K562 (cell line): ENCODE data around the gene PCSK5. TPM values are rescaled to one million over a fixed set of nuclear protein-coding genes. Genes with fewer than 3 reads are reported as not detected.

ENCODE experiments used
- ATAC-seq: fragments of 200-7000 bp; cut with Tn5 transposase; 3 replicates; pipeline ENCODE4 v1.9.1; 2020; ENCODE audit warnings: moderate library complexity
- BruUV-seq: library from RNA; stranded (reverse); fragments of 400-500 nt; replicated peaks from 2 replicates; lab custom pipeline; 2021; lab: Mats Ljungman, UMichigan
- CTCF ChIA-PET: fragments of 300-600 bp; formaldehyde crosslinking; extraction: SDS; loops from one replicate; lab custom pipeline; 2021; ENCODE audit warnings: low intra/inter-chr PET ratio; lab: Yijun Ruan, JAX
- POLR2A ChIA-PET: fragments of 300-600, 350-650 bp; sonication (Branson Sonifier 250); formaldehyde crosslinking; extraction: SDS; loops from one replicate; lab custom pipeline; 2021; ENCODE audit warnings: antibody characterized with exemption, inconsistent platforms; lab: Yijun Ruan, JAX
- DNase-seq, 4 experiments: peaks; one replicate each; pipeline versions ENCODE4 v3.0.0 to v3.0.0-alpha.2; 2011 to 2018; ENCODE audit warnings: low spot score in 3 of 4, mixed read lengths in 3 of 4; ENCODE audit errors: extremely low read depth in 1 of 4
- FAIRE-seq: peaks from 2 replicates; lab custom pipeline; 2011; peaks lifted over from hg19 to GRCh38; lab: Jason Lieb, UNC
- H2AFZ ChIP-seq: 2 replicates; pipeline ENCODE4 v1.6.0; 2011; ENCODE audit warnings: low read depth, low read length, control low read depth, inconsistent platforms
- H3K27ac ChIP-seq: fragments of 200-600 bp; 3 replicates; pipeline ENCODE4 v1.8.0; 2011; ENCODE audit warnings: low read depth, mild to moderate bottlenecking, control low read depth, inconsistent platforms, low read length, moderate library complexity, mixed read lengths; ENCODE audit errors: extremely low read depth
- H3K27me3 ChIP-seq, 2 experiments: fragments of 300-600 bp in 1 of 2; 2 replicates in 1 of 2; 3 replicates in 1 of 2; pipeline versions ENCODE4 v1.6.0 to v1.8.0; 2011; ENCODE audit warnings: inconsistent platforms in 2 of 2, low read length in 2 of 2, mild to moderate bottlenecking in 1 of 2, mixed read lengths in 1 of 2, moderate library complexity in 1 of 2; ENCODE audit not compliant: control insufficient read depth in 2 of 2, insufficient read depth in 2 of 2
- H3K36me3 ChIP-seq: fragments of 300-600 bp; 3 replicates; pipeline ENCODE4 v1.8.0; 2011; ENCODE audit warnings: mild to moderate bottlenecking, low read length, inconsistent platforms; ENCODE audit not compliant: control insufficient read depth, insufficient read depth
- H3K4me1 ChIP-seq, 2 experiments: fragments of 200-600 bp in 1 of 2; replicated peaks in 1 of 2; 2 replicates in 1 of 2; 3 replicates in 1 of 2; pipeline versions ENCODE4 v1.5.1 to v1.8.0; 2011; ENCODE audit warnings: inconsistent platforms in 2 of 2, low read length in 2 of 2, mild to moderate bottlenecking in 1 of 2, mixed read lengths in 1 of 2, moderate library complexity in 1 of 2; ENCODE audit not compliant: control insufficient read depth in 2 of 2, insufficient read depth in 2 of 2
- H3K4me2 ChIP-seq: 2 replicates; pipeline ENCODE4 v1.6.1; 2011; ENCODE audit warnings: low read length, control low read depth, inconsistent platforms, mixed read lengths; ENCODE audit not compliant: insufficient read depth
- H3K4me3 ChIP-seq: fragments of 200-600 bp; sonication (generic), shearing (Covaris generic); 2 replicates; pipeline ENCODE4 v1.5.1; 2016; ENCODE audit warnings: control low read depth, inconsistent platforms
- H3K79me2 ChIP-seq: fragments of 200-600 bp; 3 replicates; pipeline ENCODE4 v1.8.0; 2011; ENCODE audit warnings: low read length, inconsistent platforms; ENCODE audit not compliant: control insufficient read depth, insufficient read depth
- H3K9ac ChIP-seq, 2 experiments: 2 replicates each; pipeline versions ENCODE4 v1.6.0 to v1.6.1; 2011; ENCODE audit warnings: low read depth in 2 of 2, low read length in 2 of 2, control low read depth in 1 of 2, inconsistent platforms in 1 of 2, mild to moderate bottlenecking in 1 of 2, mixed read lengths in 1 of 2; ENCODE audit not compliant: insufficient read depth in 1 of 2
- H3K9me1 ChIP-seq: one replicate; pipeline ENCODE4 v1.6.0; 2011; ENCODE audit warnings: inconsistent platforms, mild to moderate bottlenecking, low read length, moderate library complexity; ENCODE audit not compliant: control insufficient read depth, insufficient read depth
- H3K9me3 ChIP-seq: replicated peaks from 2 replicates; pipeline ENCODE4 v1.5.1; 2011; ENCODE audit warnings: low read depth, low read length, inconsistent platforms; ENCODE audit not compliant: control insufficient read depth, insufficient read depth
- H4K20me1 ChIP-seq: replicated peaks from 2 replicates; pipeline ENCODE4 v1.6.1; 2011; ENCODE audit warnings: low read length, inconsistent platforms, mixed read lengths; ENCODE audit not compliant: control insufficient read depth, insufficient read depth
- ARNT ChIP-seq, 2 experiments: fragments of 450-650 bp; IDR thresholded peaks; 2 replicates each; pipeline ENCODE4 v1.6.1; 2016; ENCODE audit warnings: mild to moderate bottlenecking in 1 of 2
- ATF3 ChIP-seq, 2 experiments: fragments of 450-650 bp in 1 of 2; sonication (generic) in 1 of 2; formaldehyde crosslinking in 1 of 2; IDR thresholded peaks in 1 of 2; conservative IDR thresholded peaks in 1 of 2; 2 replicates each; pipeline versions ENCODE4 v1.6.1 to v1.8.1; 2016 to 2023; ENCODE audit warnings: mild to moderate bottlenecking in 2 of 2, moderate library complexity in 2 of 2, inconsistent platforms in 1 of 2, missing genetic modification reagents in 1 of 2
- E4F1 ChIP-seq: fragments of 250-450 bp; sonication (Bioruptor Pico); IDR thresholded peaks from 2 replicates; pipeline ENCODE4 v1.5.0; 2021; ENCODE audit warnings: mild to moderate bottlenecking, borderline replicate concordance
- ELF2 ChIP-seq: fragments of 250-450 bp; sonication (Bioruptor Pico); IDR thresholded peaks from 2 replicates; pipeline ENCODE4 v1.5.0; 2021; ENCODE audit warnings: mild to moderate bottlenecking
- EP300 ChIP-seq: IDR thresholded peaks from 2 replicates; pipeline ENCODE4 v1.6.1; 2012; ENCODE audit warnings: low read length, improper control_type of control experiment
- HNRNPLL ChIP-seq: fragments of 200-400 bp; formaldehyde crosslinking; IDR thresholded peaks from 2 replicates; pipeline ENCODE4 v1.6.1; 2017; ENCODE audit warnings: low read length, low read depth, mild to moderate bottlenecking; ENCODE audit not compliant: poor library complexity, severe bottlenecking
- IRF2 ChIP-seq: sonication (generic); formaldehyde crosslinking; IDR thresholded peaks from 2 replicates; pipeline ENCODE4 v1.8.1; 2022; ENCODE audit warnings: mild to moderate bottlenecking, missing genetic modification reagents
- MEF2A ChIP-seq: IDR thresholded peaks from 2 replicates; pipeline ENCODE4 v1.6.1; 2011; ENCODE audit warnings: low read depth, mild to moderate bottlenecking, low read length, moderate library complexity; ENCODE audit not compliant: control insufficient read depth
- SMARCA4 ChIP-seq: fragments of 450-650 bp; IDR thresholded peaks from 2 replicates; pipeline ENCODE4 v1.6.1; 2016
- THAP12 ChIP-seq: fragments of 250-450 bp; sonication (Bioruptor Pico); IDR thresholded peaks from 2 replicates; pipeline ENCODE4 v1.9.0; 2021; ENCODE audit warnings: mild to moderate bottlenecking, inconsistent platforms
- ZNF384 ChIP-seq: IDR thresholded peaks from 2 replicates; pipeline ENCODE4 v1.6.1; 2012; ENCODE audit warnings: low read depth, low read length, improper control_type of control experiment
- ZNF764 ChIP-seq: fragments of 250-450 bp; sonication (Bioruptor Pico); IDR thresholded peaks from 2 replicates; pipeline ENCODE4 v1.4.0; 2020; ENCODE audit warnings: low read depth, mild to moderate bottlenecking, moderate library complexity
- ZSCAN32 ChIP-seq: fragments of 450-650 bp; formaldehyde crosslinking; IDR thresholded peaks from 2 replicates; pipeline ENCODE4 v1.4.0; 2020; ENCODE audit warnings: mild to moderate bottlenecking, moderate library complexity
- WGBS: fragments of 100-300 bp; shearing (Covaris generic); methylation state at CpG from one replicate; pipeline ENCODE4 v1.1.6; 2016; ENCODE audit warnings: low coverage, mixed read lengths; ENCODE audit not compliant: insufficient coverage; ENCODE audit errors: missing lambda C conversion rate; 5-methylcytosine and 5-hydroxymethylcytosine counted together
- in situ Hi-C: fragments of 300-500 bp; cut with MboI; formaldehyde crosslinking; loops from 4 replicates; pipeline ENCODE4 v1.15.0; 2018; ENCODE audit warnings: inconsistent platforms, mixed read lengths
- intact Hi-C: fragments of 100-400 bp; cut with micrococcal nuclease; formaldehyde crosslinking; loops from 2 replicates; pipeline ENCODE4 v1.14.2; 2022
- polyA plus RNA-seq, 8 experiments: library from polyadenylated mRNA; depleted of rRNA in 4 of 8; stranded (reverse) in 5 of 8; unstranded in 3 of 8; fragments of >200 nt; fragmentation: Nextera tagmentation in 2 of 8; fragmentation: Illumina TruSeq in 1 of 8; extraction: Ambion mirVana in 2 of 8; extraction: Trizol in 1 of 8; gene quantifications; 2 replicates each; pipeline versions ENCODE4 v1.2.1 to v1.2.3, GENCODE V29; 2011 to 2014; ENCODE audit warnings: inconsistent platforms in 1 of 8, missing spikeins in 1 of 8
- total RNA-seq, 7 experiments: library from RNA; depleted of rRNA in 6 of 7; stranded (reverse); fragments of >200 nt in 6 of 7; fragmentation: Illumina TruSeq in 2 of 7; extraction: Trizol in 2 of 7; gene quantifications; 2 replicates each; pipeline versions ENCODE4 v1.2.1 to v1.2.3, GENCODE V29; 2011 to 2021; ENCODE audit warnings: low replicate concordance in 1 of 7
- TF ChIP-seq, protein P1 (sequence below): fragments of 150-350 bp; conservative IDR thresholded peaks from 2 replicates; pipeline ENCODE4 v1.6.1; 2014; ENCODE audit warnings: low read length

PCSK5 gene
- total and polyA plus RNA-seq, 9 of the 15 experiments (the other 6 are each of a cell fraction or from before 2014, with no cell fraction given) = not detected

DNA sequence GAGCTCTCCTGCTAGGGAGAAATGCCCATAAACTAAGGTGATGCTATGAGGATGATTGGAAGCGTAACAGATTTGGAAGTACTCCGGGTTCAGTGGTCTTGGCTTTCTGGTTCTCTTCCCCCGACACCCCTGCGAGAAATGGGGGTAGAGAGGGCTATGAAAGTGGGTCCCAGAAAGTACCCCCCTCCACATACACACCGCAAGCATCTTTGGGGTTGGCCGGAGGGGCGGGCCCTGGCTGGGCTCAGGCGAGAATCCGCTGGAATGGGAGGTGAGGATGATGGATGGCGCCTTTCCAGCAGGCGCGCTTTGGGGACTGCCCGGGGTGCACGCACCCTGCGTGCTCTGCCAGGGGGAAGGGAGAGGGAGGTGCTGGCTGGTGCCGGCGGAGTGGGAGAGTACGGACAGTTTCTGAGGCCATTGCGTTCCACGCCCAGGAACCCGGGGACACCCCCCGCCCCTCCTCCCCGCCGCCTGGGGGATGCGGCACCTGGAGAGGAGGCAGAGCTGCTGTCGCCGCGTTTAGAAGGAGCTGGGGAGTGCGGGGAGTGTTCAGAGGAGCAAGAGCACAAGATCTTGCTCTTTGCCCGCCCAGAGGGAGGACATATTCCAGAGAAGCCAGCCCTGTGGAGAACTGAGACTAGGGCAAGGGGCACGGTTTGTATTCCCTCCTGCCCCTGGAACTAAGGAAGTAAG, 1.9 kb downstream of the PCSK5 start:
- Histone ChIP-seq H3K4me3 (no peak overlapping the region), H3K9me1 (no peaks in the 10 kb centered on the region), H4K20me1 (no peaks in the 10 kb centered on the region), H3K36me3 (no peaks in the 10 kb centered on the region), H2AFZ (no peak overlapping the region), H3K79me2 (no peaks in the 10 kb centered on the region), H3K27ac (no peak overlapping the region), H3K4me1 (peaks cover 0 to 11% of the 10 kb centered on the region in 2 experiments; a peak in 2 of 5 replicates), H3K9me3 (no peaks in the 10 kb centered on the region), H3K4me2 (no peak overlapping the region), H3K9ac (no peak overlapping the region), H3K27me3 (peaks cover 0 to 24% of the 10 kb centered on the region in 2 experiments; a peak in 2 of 5 replicates)
- DNase-seq (no peak), FAIRE-seq (no peak), ATAC-seq (no peak)
- BruUV-seq = no TSS peak
- POLR2A ChIA-PET = no interaction called here
- intact Hi-C loops (no loop called here), in situ Hi-C loops (no loop called here)
- CTCF ChIA-PET = no interaction called here
- 4% methylated on average over 5 of the region's 31 CpGs for WGBS
- TF ChIP-seq ELF2 (CRISPR knock-in tag) (no peak), E4F1 (no peak), EP300 (no peak), HNRNPLL (no peak), ATF3 (IDR thresholded peaks at IDR 0.05) (no peak), ATF3 (CRISPR knock-in tag; conservative IDR thresholded peaks at IDR 0.05) (no peak), THAP12 (no peak), ZNF384 (no peak), MEF2A (no peak), ZNF764 (CRISPR knock-in tag) (no peak), ZSCAN32 (no peak), ARNT (IDR thresholded peaks at IDR 0.05) (no peak), SMARCA4 (no peak), IRF2 (CRISPR knock-in tag) (no peak)
- TF ChIP-seq, protein P1, sequence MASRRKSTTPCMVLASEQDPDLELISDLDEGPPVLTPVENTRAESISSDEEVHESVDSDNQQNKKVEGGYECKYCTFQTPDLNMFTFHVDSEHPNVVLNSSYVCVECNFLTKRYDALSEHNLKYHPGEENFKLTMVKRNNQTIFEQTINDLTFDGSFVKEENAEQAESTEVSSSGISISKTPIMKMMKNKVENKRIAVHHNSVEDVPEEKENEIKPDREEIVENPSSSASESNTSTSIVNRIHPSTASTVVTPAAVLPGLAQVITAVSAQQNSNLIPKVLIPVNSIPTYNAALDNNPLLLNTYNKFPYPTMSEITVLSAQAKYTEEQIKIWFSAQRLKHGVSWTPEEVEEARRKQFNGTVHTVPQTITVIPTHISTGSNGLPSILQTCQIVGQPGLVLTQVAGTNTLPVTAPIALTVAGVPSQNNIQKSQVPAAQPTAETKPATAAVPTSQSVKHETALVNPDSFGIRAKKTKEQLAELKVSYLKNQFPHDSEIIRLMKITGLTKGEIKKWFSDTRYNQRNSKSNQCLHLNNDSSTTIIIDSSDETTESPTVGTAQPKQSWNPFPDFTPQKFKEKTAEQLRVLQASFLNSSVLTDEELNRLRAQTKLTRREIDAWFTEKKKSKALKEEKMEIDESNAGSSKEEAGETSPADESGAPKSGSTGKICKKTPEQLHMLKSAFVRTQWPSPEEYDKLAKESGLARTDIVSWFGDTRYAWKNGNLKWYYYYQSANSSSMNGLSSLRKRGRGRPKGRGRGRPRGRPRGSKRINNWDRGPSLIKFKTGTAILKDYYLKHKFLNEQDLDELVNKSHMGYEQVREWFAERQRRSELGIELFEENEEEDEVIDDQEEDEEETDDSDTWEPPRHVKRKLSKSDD = no peak
